GM19452 (cell line): Measurements from ENCODE around the gene UBE3A.
"Not testable (repeated sequence)": the region's sequence is repeated elsewhere in the genome, so short reads cannot be mapped to it uniquely, and the experiment has no call there.

Experiments used
- ATAC-seq: cut with Tn5 transposase; IDR thresholded peaks from one replicate; pipeline ENCODE4 v1.9.1; 2021; ENCODE audit not compliant: unreplicated experiment

Gene UBE3A

DNA sequence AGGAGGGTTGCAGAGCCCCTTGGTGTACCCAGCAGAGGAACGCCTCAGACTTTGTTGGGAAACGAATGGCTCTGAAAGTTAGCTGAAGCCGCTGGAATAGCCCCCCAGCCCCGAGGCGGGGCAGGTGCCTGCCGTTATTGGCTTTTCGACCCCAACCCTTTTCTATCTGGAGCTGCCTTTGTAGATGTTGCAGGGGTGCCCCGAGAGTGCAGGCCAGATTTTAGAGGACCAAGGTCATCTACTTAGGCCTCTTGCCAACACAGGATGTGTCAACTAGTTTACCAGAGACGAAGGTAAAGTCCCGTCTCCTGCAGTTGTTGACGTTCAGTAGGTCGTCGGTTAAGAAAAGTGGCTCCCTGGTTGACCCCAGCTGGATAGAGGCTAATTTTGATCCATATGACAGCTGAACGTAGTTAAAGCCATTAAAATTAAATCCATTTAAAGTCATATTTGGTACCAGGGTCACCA lies 579 bp upstream of the UBE3A start:
- ATAC-seq: peak; percentile 6

DNA sequence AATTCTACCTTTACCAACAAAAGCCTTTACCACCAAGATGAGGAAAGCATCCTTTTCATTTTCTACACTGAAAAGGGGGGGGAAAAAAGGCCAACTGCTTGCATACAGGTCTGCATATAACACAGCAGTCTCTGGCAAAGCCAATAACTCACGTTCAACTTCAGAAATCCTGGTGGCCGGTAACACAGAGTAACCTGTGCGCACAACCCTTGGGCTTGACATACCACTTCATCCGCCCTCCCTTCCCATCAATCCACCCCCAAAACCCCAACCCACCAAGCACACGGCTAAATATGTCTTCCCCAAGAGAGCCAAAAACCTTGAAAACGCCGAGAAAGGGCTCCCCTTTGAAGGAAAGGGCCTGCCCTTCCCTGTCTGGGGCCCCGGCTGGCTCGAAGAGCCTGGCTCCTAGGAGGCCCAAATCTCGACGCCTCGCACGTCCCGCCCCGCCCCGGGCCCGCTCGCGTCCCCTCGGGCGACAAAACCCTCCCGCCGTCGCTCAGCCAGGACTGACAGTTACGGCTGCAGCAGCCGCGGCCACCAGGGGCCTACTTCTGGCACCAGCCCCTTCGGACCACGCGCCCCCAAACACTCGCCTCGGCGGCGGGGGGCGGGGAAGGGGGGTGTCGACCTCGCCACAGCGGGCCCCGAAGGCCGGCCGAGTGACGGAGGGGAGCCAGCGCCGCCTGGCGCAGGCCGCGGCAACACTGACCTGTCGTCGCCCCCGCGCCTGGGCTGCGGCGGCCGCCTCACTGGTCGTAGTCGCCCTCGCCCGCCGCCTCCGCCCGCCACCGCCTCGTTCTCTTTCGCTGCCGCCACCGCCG lies 835 bp downstream of the UBE3A start:
- peak; percentile 42 for ATAC-seq

DNA sequence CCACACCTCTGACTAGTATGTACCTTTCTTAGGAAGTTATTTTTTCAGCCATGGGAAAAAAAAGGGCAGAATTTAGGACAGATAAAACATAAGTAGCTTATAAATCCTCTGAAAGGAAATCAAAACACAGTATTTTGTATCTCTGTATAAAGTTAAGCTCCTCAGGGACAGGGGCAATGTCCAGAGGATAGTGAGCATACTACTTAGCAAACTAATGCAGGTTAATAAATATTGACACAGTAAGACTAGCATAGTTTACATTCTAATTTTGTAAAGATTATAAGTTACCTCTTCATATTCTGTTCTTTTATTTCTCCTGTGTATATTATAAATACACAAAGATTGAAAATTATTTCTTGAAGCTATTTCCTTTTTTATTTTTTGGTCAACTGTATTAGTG lies 2.1 kb downstream of the UBE3A start:
- no peak for ATAC-seq

DNA sequence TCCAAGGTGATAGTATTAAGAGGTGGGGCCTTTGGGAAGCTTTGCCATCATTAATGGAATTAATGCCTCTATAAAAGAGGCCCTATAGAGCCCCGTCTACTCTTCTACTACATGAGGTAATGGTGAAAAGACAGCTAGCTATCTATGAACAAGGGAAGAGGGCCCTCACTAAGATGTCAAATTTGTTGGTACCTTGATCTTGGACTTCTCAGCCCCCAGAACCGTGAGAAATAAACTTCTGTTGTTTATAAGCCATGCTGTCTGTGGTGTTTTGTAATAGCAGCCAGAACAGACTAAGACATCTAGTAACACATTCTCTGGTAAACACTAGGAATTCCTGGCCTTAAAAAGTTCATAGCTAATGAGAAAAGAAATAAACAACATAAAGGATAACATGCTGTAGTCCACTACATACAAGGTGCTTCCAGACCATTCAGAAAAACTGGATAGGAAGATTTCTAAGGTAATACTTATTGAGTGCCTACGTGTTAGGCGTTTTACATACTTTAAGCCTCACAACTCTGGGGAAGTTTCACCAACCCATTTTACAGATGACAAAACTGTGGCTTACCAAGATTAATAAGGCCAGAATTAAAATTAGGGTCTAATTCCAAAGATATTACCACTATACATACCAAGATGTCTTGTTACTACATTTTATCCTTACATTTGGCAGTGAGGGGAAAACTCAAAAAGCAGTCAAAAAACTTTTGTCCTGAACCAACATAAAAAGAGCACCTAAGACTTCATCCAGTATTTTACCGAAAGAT lies 3.2 kb downstream of the UBE3A start:
- ATAC-seq: no peak

DNA sequence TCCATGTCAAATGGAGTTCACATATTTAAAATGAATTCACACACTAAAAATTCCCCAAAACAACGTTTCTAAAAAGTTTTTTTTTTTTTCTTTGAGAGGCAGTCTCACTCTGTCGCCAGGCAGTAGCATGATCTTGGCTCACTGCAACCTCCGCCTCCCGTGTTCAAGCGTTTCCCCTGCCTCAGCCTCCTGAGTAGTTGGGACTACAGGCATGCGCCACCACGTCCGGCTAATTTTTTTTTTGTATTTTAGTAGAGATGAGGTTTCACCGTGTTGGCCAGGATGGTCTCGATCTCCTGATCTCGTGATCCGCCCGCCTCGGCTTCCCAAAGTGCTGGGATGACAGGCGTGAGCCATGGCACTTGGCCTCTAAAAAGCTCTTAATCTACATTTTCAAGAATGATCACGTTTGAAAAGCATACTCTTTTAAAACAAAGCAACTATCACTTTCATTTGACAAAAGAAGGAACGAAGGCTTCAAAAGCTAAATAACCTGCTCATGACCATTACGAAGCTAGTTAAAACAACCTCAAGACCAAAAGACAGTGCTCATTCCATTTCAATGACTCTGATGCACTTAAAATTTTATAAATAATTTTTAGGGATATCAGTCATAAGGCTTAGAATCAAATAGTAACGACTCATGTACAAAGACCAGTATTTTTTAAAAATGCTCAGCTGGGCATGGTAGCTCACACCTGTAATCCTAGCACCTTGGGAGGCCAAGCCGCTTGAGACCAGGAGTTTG lies 5.5 kb downstream of the UBE3A start:
- no peak for ATAC-seq

DNA sequence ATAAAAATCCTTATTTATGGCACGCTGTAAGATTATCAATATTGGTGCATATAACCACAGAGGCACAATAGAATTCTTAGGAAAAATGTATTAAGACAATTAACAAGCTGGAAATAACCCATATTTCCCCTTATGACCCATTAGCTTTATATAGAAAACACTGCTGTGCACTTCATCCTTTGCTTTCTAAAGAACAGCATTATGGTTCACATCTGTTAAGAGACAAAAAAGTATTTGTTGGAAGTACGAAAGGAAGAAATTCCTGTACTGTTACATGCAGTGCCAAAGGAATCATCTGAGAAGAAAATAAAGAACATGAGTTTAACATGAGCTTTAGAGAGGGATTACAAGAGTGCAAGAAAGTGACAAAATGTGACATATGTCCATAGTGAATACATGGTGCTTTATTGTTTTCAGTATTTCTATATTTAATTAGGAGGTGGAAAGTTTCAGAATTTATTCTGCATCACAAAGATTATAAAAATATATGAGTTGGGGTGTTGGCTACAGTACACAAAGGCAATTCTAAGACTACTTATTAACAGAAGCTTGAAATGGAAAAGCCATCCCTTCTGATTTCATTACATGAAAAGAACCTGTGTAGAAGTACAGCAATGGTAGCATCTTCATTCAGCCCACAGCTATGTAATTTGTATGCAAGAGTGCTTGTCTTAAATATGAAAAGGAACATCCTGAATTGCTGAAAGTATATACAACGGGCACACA lies 6.8 kb downstream of the UBE3A start:
- ATAC-seq: no peak

DNA sequence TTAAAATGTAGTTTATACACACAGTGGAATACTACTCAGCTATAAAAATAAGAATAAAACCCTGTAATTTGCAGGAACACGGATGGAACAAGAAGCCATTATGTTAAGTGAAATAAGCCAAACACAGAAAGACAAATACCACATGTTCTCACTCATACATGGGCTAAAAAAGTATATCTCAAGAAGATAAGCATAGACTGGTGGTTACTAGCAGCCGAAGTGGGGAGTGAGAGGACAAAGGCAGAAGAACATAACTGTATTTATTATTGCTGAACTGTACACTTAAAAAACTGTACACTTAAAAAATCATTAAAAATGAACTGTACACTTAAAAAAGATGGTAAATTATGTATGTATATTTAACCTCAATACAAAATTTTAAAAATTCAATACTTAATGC lies 11.0 kb downstream of the UBE3A start:
- no peak for ATAC-seq

DNA sequence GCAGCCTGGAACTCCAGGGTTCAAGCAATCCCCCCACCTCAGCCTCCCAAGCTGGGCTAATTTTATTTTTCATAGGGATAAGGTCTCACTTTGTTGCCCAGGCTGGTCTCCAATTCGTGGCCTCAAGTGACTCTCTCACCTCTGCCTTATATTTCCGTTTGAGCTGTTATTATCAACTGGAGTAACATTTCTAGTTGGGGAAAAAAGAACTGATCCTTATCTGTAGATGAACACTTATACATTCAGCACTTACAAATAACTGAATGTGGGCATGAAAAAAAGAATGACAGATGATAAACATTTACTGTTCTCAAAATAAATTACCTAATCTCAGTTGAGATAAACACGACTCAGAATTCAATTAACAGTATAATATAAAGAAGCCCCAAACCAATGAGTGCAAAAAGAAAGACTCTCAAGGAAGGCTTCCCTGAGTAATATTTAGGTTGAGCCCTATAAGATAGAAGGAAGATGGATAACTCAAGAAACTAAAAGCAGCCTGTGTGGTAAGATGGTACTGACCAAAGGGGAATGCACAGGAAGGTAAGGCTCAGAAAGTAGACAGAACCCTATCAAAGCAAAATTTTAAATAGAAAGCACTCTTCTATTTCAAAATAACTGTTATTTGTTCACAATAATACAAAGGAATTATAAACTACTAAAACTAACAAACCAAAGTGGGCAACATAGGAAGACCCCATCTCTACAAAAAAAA lies 11.8 kb downstream of the UBE3A start:
- no peak for ATAC-seq

DNA sequence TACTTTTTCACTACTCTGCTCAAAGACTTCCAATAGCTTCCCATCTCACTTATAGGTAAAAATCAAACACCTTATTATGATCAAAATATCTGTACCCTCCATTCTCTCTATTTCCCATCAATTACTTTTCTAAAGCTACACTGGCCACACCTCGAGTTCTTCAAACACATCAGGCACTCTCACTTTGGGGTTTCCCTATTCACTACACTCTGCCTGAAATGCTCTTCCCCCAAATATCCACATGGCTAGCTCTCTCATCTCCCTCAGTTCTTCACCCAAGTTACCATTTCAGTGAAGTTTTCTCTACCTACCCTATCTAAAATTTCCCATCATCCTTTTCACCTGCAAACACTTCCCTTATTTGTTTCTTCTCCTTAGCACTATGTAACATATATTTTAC lies 14.8 kb downstream of the UBE3A start:
- no peak for ATAC-seq

DNA sequence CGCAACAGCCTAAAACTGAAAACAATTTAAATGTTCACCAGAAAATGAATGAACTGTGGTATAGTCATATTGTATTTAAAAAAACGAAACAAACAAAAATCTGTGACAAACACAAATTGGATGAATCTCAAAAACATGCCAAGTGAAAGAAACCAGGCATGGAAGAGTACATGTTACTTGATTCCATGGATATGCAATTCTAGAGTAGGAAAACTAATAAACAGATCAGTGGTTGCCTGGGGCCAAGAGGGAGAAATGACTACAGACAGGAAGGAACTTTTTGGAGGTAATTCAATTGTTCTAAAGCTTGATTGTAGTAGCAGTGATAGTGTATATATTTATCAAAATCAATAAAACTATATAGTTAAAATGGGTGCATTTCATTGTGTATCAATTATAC lies 16.8 kb downstream of the UBE3A start:
- ATAC-seq: no peak

DNA sequence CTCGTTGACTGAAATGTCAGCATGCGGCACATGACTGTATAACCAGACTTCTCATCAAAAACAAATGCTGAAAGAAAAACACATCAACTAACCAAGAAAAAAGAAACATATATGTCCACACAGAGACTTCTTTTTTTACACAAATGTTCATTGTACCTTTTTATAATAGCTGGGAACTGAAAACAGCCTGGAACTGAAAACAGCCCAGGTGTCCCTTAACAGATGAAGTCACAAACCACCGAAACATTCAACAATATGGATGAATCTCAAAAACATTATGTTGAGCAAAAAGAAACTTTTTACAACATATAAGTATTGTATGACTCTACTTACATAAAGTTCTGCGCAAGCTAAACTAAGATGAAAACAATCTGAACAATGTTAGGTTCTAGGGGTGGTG lies 20.6 kb downstream of the UBE3A start:
- ATAC-seq: no peak

DNA sequence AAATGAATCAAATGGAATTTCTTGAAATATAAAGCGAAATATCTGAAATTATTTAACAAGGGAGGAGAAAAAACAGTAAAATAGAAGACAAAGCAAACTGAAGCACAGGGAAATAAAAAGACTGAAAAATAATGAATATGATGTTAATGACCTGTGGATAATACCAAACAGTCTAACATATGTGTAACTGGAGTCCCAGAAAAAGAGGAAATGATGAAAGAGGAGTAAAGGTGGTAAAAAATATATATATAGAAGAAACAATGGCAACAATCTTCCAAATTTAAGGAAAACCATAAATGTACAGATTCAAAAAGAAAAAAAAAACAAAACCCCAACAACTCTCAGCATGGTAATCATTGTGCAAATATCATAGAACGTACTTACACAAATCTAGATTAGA lies 21.2 kb downstream of the UBE3A start:
- ATAC-seq: no peak

DNA sequence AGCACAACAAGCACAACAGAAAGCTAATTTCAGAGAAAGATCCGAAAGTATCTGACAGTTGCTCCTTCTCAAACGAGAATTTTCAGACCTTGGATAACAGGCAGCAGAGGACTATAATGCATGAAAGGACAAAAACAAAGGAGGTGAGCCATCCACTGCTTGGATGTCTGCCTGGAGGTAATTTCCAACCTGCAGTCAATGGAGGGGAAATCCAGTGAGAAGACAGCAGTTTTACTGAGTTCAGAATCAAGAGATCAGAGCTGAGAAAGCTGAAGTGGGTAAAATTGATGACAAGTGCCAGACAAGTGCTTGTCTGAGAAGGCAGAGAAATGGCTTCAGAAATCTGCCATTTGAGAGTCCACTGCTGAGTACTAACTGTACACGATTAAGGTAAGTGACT lies 22.1 kb downstream of the UBE3A start:
- ATAC-seq: no peak

DNA sequence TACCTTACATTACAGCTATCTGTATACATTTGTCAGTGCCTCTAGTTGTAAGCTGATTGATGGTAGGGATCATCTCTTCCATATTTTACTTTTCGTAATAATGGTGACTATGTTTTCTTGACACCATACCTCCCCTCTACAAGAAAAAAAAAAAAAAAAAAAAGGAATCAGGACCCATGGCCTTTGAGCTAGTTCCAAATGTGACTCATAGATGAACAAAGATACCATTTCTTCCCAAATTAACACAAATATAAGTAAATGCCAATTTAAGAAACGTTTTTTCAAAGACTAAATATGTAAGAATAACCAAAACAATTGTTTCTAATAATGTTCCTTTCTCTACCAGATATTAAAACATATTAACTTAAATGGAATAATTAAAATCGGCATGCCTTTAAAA lies 23.1 kb downstream of the UBE3A start:
- no peak for ATAC-seq

DNA sequence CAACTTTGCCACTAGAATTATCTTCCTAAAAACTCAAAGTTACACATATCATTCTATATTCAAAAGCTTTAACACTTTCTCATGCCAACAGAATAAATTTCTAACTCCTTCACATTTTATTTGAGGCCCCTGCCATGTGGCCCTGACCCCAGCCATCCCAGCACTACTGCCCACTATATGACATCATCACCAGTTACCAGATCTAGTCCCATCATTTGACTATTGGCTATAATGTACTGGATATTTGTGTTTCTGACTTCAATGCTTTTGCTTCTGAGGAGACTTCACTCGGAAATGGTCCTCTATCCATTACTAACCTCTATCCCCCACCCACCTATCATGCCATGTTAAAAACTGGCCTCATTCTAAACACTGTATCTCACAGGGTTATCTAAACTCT lies 23.6 kb downstream of the UBE3A start:
- no peak for ATAC-seq

DNA sequence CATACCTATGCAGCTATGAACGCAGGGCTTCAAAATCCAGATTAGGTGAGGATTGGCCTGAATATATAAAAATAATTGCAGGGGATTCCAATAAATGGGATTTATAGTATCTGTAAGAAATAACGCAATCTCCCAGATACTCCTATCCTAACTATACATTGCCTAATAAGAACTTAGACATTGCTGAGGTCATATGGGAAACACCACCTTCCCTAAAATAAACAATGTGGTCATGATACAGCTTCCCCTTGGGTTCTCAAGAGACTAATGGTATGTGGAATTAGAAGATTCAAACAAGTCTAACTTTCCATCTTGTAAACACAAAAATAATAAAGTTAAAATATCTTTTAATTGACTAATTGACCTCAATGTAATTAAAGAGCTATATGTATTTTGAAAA lies 28.2 kb downstream of the UBE3A start:
- no peak for ATAC-seq

DNA sequence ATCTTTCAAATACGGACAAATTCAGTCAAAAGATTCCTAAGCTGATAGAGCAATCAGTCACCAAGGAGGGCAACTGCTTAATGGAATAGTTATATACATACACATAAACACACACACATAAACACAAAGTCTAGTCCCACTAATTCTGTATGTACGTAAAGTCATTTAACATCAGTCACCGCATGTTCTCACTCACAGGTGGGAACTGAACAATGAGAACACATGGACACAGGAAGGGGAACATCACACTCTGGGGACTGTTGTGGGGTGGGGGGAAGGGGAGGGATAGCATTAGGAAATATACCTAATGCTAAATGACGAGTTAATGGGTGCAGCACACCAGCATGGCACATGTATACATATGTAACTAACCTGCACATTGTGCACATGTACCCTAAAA lies 29.1 kb downstream of the UBE3A start:
- ATAC-seq: not testable (repeated sequence)

DNA sequence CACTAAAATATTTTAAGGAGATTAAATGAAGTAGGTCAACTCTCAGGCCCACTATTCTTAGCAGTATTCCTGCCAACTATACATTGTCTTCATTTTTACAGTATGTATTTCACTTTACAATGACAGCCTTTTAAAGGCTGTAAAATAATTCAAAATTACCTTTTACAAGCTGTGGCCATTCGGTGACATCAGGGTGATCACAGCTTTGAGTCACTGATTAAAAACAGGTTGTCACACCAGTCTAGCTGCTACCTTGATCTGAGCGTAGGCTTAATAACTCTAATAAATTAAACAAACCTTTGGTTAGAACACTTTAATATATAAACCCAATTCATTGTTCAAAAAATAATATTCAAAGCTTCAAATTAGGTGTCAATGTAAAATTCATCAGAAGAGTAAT lies 29.9 kb downstream of the UBE3A start:
- no peak for ATAC-seq

DNA sequence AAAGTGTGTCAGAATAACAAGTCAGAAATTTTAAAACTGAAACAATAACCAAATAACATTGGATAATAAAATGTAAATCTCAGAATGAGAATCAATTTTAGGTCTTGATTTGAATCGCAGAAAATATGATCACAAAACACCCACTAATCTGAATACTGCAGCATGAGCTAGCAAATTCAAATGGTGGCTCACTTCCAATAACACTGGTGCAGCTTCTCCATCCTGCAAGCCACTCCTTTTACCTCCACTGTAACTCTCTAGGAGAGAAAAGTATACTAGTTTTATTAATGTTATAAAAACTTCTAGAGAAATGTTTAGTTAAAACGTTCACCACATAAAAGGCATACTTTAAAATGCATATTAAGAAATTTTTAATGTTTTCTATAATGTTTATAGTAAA lies 30.4 kb downstream of the UBE3A start:
- ATAC-seq: no peak

DNA sequence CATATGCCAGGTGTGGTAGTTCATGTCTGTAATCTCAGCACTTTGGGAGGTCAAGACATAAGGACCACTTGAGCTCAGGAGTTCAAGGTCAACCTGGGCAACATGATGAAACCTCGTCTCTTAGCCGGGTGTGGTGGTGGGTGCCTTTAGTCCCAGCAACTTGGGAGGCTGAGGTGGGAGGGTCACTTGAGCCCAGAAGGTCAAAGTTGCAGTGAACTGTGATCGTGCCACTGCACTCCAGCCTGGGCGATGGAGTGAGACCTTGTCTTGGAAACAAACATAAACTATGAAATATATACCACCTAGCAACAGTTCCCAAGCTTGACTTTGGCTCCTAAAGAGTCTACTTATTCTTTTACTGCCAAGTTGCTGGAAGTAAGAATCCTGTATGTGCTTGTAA lies 30.9 kb downstream of the UBE3A start:
- ATAC-seq: no peak
